Fibroblast of peridontal ligament (primary cell): Measurements from ENCODE around the gene TMEM108.

Experiments
- DNase-seq: peaks from one replicate; pipeline ENCODE4 v3.0.0-alpha.2; 2010; ENCODE audit errors: extremely low read depth

TMEM108 gene

GRCh38 chr3:133384331-133385027, 346.3 kb downstream of the TMEM108 start:
- DNase-seq, result peak; percentile 36

GRCh38 chr3:133386876-133387275, 348.7 kb downstream of the TMEM108 start:
- no peak for DNase-seq

GRCh38 chr3:133387341-133387740, 349.1 kb downstream of the TMEM108 start:
- DNase-seq, result no peak

- DNase-seq, result no peak
Observed at GRCh38 chr3:133388696-133389395, 350.7 kb downstream of the TMEM108 start.

GRCh38 chr3:133390715-133391114, 352.5 kb downstream of the TMEM108 start:
- DNase-seq, result no peak

GRCh38 chr3:133393204-133393603, 355.0 kb downstream of the TMEM108 start:
- DNase-seq, result no peak

GRCh38 chr3:133393691-133394474, 355.7 kb downstream of the TMEM108 start:
- no peak for DNase-seq

- DNase-seq, result no peak
Observed at GRCh38 chr3:133394561-133395311, 356.5 kb downstream of the TMEM108 start.

GRCh38 chr3:133396906-133397305, 358.7 kb downstream of the TMEM108 start:
- no peak for DNase-seq

- no peak for DNase-seq
Observed at GRCh38 chr3:133400006-133400515, 361.9 kb downstream of the TMEM108 start, which contains the start of gene BFSP2. Gene BFSP2, plus strand, starts transcription at chr3:133400056. Its CDS starts 28 bp downstream, at chr3:133400084.

- peak; percentile 17 for DNase-seq
Observed at GRCh38 chr3:133401374-133402135, 363.4 kb downstream of the TMEM108 start.

GRCh38 chr3:133404920-133405319, 366.7 kb downstream of the TMEM108 start:
- DNase-seq, result no peak

GRCh38 chr3:133408366-133408765, 370.2 kb downstream of the TMEM108 start:
- DNase-seq, result peak; percentile 30

- DNase-seq, result peak; percentile 66
Observed at GRCh38 chr3:133408961-133409360, 370.8 kb downstream of the TMEM108 start.

- DNase-seq, result no peak
Observed at GRCh38 chr3:133410191-133410892, 372.2 kb downstream of the TMEM108 start.

GRCh38 chr3:133412183-133413132, 374.3 kb downstream of the TMEM108 start:
- peak; percentile 25 for DNase-seq

- peak; percentile 31 for DNase-seq
Observed at GRCh38 chr3:133413161-133414020, 375.2 kb downstream of the TMEM108 start.

- no peak for DNase-seq
Observed at GRCh38 chr3:133414021-133414392, 375.8 kb downstream of the TMEM108 start.
